Neural progenitor cell (in vitro differentiated cells): ENCODE measurements around the gene PDE3B.

Source experiments
- CTCF ChIP-seq: fragments of 200-600 bp; sonication (generic); IDR thresholded peaks from 2 replicates; pipeline ENCODE4 v1.5.1; 2017; ENCODE audit warnings: antibody characterized with exemption, mild to moderate bottlenecking
- EZH2 ChIP-seq: fragments of 200-600 bp; sonication (generic); IDR thresholded peaks from 2 replicates; pipeline ENCODE4 v1.6.1; 2017; ENCODE audit warnings: antibody characterized with exemption, mild to moderate bottlenecking, moderate library complexity
- EZH2phosphoT487 ChIP-seq: fragments of 200-600 bp; sonication (generic); IDR thresholded peaks from 2 replicates; pipeline ENCODE4 v1.6.1; 2017; ENCODE audit warnings: antibody characterized with exemption

- TF ChIP-seq CTCF = no peak
- no peak for TF ChIP-seq EZH2
- TF ChIP-seq EZH2phosphoT487 = no peak
These were observed 57.0 kb downstream of the PDE3B start for GRCh38 chr11:14700593-14700992.
